ENCODE data around the gene CEBPZ.

CEBPZ gene

GRCh38 chr2:37181726-37182684 is 49.4 kb downstream of the CEBPZ start:
- peak overlapping the region; percentile 5 for H2BK5ac ChIP-seq (ENCODE audit: low read length)
- peak overlapping the region; percentile 89 for H2BK120ac ChIP-seq (ENCODE audit: low read depth, low read length)
- peak overlapping the region; percentile 9 for H3K9ac ChIP-seq (ENCODE audit: low read length)
- no peak overlapping the region for H3K4me2 ChIP-seq (ENCODE audit: low read length)
- H3K56ac ChIP-seq (ENCODE audit: low read length): peak overlapping the region; percentile 35
- peaks cover 4% of the 10 kb centered on the region for H3K4me1 ChIP-seq (ENCODE audit: control insufficient read depth, low read depth, low read length)
- H3K27me3 ChIP-seq (ENCODE audit: insufficient read depth, low read length, poor library complexity): no peaks in the 10 kb centered on the region
- no peak overlapping the region for H2AK5ac ChIP-seq (ENCODE audit: low read length)
- H2BK15ac ChIP-seq (replicated peaks; ENCODE audit: low read depth): no peak overlapping the region
- no peak overlapping the region for H3K4me3 ChIP-seq (ENCODE audit: low read length)
- H4K8ac ChIP-seq (ENCODE audit: low read depth, low read length): peak overlapping the region; percentile 76
- DNase-seq: peak; percentile 87
- no CpG with 5 or more reads among the region's 17 CpGs for WGBS (ENCODE audit: extremely low coverage, insufficient coverage, low lambda C conversion rate)
- no peaks in the 10 kb centered on the region for H3K79me1 ChIP-seq (ENCODE audit: low read length)
- no peak overlapping the region for H3K23ac ChIP-seq (ENCODE audit: low read length)
- peak overlapping the region; percentile 86 for H3K27ac ChIP-seq (ENCODE audit: low read depth, low read length)
- H3K4ac ChIP-seq (ENCODE audit: low read depth, low read length): peak overlapping the region; percentile 62
- peak overlapping the region; percentile 80 for H3K18ac ChIP-seq (ENCODE audit: low read length)
- no peaks in the 10 kb centered on the region for H3K36me3 ChIP-seq (ENCODE audit: control insufficient read depth, insufficient read depth, low read length)
- no peaks in the 10 kb centered on the region for H3K79me2 ChIP-seq (ENCODE audit: control insufficient read depth, insufficient read depth, low read length)
- H4K5ac ChIP-seq (ENCODE audit: low read length): no peak overlapping the region

DNA sequence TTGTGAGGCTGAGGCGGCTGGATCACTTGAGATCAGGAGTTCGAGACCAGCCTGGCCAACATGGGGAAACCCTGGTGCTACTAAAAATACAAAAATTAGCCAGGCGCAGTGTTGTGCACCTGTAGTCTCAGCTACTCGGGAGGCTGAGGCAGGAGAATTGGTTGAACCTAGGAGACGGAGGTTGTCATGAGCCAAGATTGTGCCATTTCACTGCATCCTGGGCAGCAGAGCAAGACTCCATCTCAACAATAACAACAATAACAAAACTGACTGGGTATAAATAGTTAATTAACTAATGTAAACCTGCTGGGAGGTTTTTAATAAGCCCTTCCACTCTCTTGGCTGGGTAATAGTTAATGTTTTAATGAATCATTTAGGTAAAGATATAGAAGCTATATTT is 50.8 kb downstream of the CEBPZ start:
- DNase-seq: no peak
- Histone ChIP-seq H3K4ac (ENCODE audit: low read depth, low read length) (peak overlapping the region; percentile 59), H3K4me1 (ENCODE audit: control insufficient read depth, low read depth, low read length) (peaks cover 4% of the 10 kb centered on the region), H3K79me1 (ENCODE audit: low read length) (no peaks in the 10 kb centered on the region), H3K56ac (ENCODE audit: low read length) (peak overlapping the region; percentile 47), H2BK120ac (ENCODE audit: low read depth, low read length) (peak overlapping the region; percentile 85), H3K79me2 (ENCODE audit: control insufficient read depth, insufficient read depth, low read length) (no peaks in the 10 kb centered on the region), H3K4me3 (ENCODE audit: low read length) (no peak overlapping the region), H2AK5ac (ENCODE audit: low read length) (no peak overlapping the region), H4K5ac (ENCODE audit: low read length) (no peak overlapping the region), H4K8ac (ENCODE audit: low read depth, low read length) (no peak overlapping the region), H3K18ac (ENCODE audit: low read length) (peak overlapping the region; percentile 61), H3K27me3 (ENCODE audit: insufficient read depth, low read length, poor library complexity) (no peaks in the 10 kb centered on the region), H2BK5ac (ENCODE audit: low read length) (no peak overlapping the region), H3K27ac (ENCODE audit: low read depth, low read length) (no peak overlapping the region), H3K9ac (ENCODE audit: low read length) (no peak overlapping the region), H3K4me2 (ENCODE audit: low read length) (no peak overlapping the region), H3K23ac (ENCODE audit: low read length) (no peak overlapping the region), H3K36me3 (ENCODE audit: control insufficient read depth, insufficient read depth, low read length) (no peaks in the 10 kb centered on the region), H2BK15ac (replicated peaks; ENCODE audit: low read depth) (no peak overlapping the region)
- no CpG with 5 or more reads among the region's 5 CpGs for WGBS (ENCODE audit: extremely low coverage, insufficient coverage, low lambda C conversion rate)

- no peak overlapping the region for H3K27ac ChIP-seq (ENCODE audit: low read depth, low read length)
- H3K9ac ChIP-seq (ENCODE audit: low read length): no peak overlapping the region
- H3K79me2 ChIP-seq (ENCODE audit: control insufficient read depth, insufficient read depth, low read length): no peaks in the 10 kb centered on the region
- DNase-seq: peak; percentile 60
- H3K4me2 ChIP-seq (ENCODE audit: low read length): no peak overlapping the region
- H3K27me3 ChIP-seq (ENCODE audit: insufficient read depth, low read length, poor library complexity): no peaks in the 10 kb centered on the region
- H4K8ac ChIP-seq (ENCODE audit: low read depth, low read length): peak overlapping the region; percentile 56
- no peak overlapping the region for H4K5ac ChIP-seq (ENCODE audit: low read length)
- peak overlapping the region; percentile 59 for H3K4ac ChIP-seq (ENCODE audit: low read depth, low read length)
- peak overlapping the region; percentile 47 for H3K56ac ChIP-seq (ENCODE audit: low read length)
- no peaks in the 10 kb centered on the region for H3K79me1 ChIP-seq (ENCODE audit: low read length)
- no CpG with 5 or more reads among the region's 4 CpGs for WGBS (ENCODE audit: extremely low coverage, insufficient coverage, low lambda C conversion rate)
- H2AK5ac ChIP-seq (ENCODE audit: low read length): no peak overlapping the region
- H3K36me3 ChIP-seq (ENCODE audit: control insufficient read depth, insufficient read depth, low read length): no peaks in the 10 kb centered on the region
- no peak overlapping the region for H2BK15ac ChIP-seq (replicated peaks; ENCODE audit: low read depth)
- peaks cover 4% of the 10 kb centered on the region for H3K4me1 ChIP-seq (ENCODE audit: control insufficient read depth, low read depth, low read length)
- peak overlapping the region; percentile 88 for H2BK120ac ChIP-seq (ENCODE audit: low read depth, low read length)
- H3K23ac ChIP-seq (ENCODE audit: low read length): no peak overlapping the region
- peak overlapping the region; percentile 61 for H3K18ac ChIP-seq (ENCODE audit: low read length)
- no peak overlapping the region for H3K4me3 ChIP-seq (ENCODE audit: low read length)
- no peak overlapping the region for H2BK5ac ChIP-seq (ENCODE audit: low read length)
Observed at GRCh38 chr2:37180006-37180639, 51.3 kb downstream of the CEBPZ start.

DNA sequence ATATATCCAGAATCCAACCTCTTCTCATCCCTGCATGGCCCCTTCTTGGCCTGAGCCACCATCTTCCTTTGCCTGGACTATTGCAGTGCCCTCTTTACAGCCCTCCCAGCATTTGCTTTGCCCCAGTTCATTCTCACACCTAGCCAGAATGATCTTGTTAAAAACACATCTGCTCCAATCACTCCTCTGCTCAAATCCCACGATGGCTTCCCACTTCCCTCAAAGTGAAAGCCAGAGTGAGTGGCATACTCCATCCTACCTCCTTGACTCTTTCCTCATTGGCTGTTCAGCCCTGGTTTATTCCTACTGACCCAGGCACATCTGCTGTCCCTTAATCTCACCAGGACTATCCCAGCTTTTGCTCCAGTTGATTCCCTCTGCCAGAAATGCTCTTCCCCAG is 57.7 kb downstream of the CEBPZ start:
- H4K5ac ChIP-seq (ENCODE audit: low read length): no peak overlapping the region
- H3K4me2 ChIP-seq (ENCODE audit: low read length): no peak overlapping the region
- H3K9ac ChIP-seq (ENCODE audit: low read length): no peak overlapping the region
- no peak overlapping the region for H3K4me3 ChIP-seq (ENCODE audit: low read length)
- no peak for DNase-seq
- no peak overlapping the region for H3K18ac ChIP-seq (ENCODE audit: low read length)
- no peaks in the 10 kb centered on the region for H3K4me1 ChIP-seq (ENCODE audit: control insufficient read depth, low read depth, low read length)
- no peaks in the 10 kb centered on the region for H3K27me3 ChIP-seq (ENCODE audit: insufficient read depth, low read length, poor library complexity)
- no peak overlapping the region for H3K27ac ChIP-seq (ENCODE audit: low read depth, low read length)
- no peaks in the 10 kb centered on the region for H3K79me2 ChIP-seq (ENCODE audit: control insufficient read depth, insufficient read depth, low read length)
- H2BK5ac ChIP-seq (ENCODE audit: low read length): no peak overlapping the region
- no peak overlapping the region for H2AK5ac ChIP-seq (ENCODE audit: low read length)
- no peak overlapping the region for H3K23ac ChIP-seq (ENCODE audit: low read length)
- H2BK15ac ChIP-seq (replicated peaks; ENCODE audit: low read depth): no peak overlapping the region
- H3K79me1 ChIP-seq (ENCODE audit: low read length): no peaks in the 10 kb centered on the region
- no peak overlapping the region for H3K4ac ChIP-seq (ENCODE audit: low read depth, low read length)
- WGBS (ENCODE audit: extremely low coverage, insufficient coverage, low lambda C conversion rate): no CpG with 5 or more reads among the region's 1 CpG
- no peak overlapping the region for H4K8ac ChIP-seq (ENCODE audit: low read depth, low read length)
- H3K36me3 ChIP-seq (ENCODE audit: control insufficient read depth, insufficient read depth, low read length): no peaks in the 10 kb centered on the region
- no peak overlapping the region for H2BK120ac ChIP-seq (ENCODE audit: low read depth, low read length)
- no peak overlapping the region for H3K56ac ChIP-seq (ENCODE audit: low read length)

- H4K5ac ChIP-seq (ENCODE audit: low read length): no peak overlapping the region
- no peak overlapping the region for H2AK5ac ChIP-seq (ENCODE audit: low read length)
- H2BK5ac ChIP-seq (ENCODE audit: low read length): no peak overlapping the region
- H2BK15ac ChIP-seq (replicated peaks; ENCODE audit: low read depth): no peak overlapping the region
- H3K79me2 ChIP-seq (ENCODE audit: control insufficient read depth, insufficient read depth, low read length): no peaks in the 10 kb centered on the region
- H3K56ac ChIP-seq (ENCODE audit: low read length): no peak overlapping the region
- H3K18ac ChIP-seq (ENCODE audit: low read length): no peak overlapping the region
- DNase-seq: no peak
- H3K4me1 ChIP-seq (ENCODE audit: control insufficient read depth, low read depth, low read length): no peaks in the 10 kb centered on the region
- H3K79me1 ChIP-seq (ENCODE audit: low read length): no peaks in the 10 kb centered on the region
- no peak overlapping the region for H3K27ac ChIP-seq (ENCODE audit: low read depth, low read length)
- no peaks in the 10 kb centered on the region for H3K27me3 ChIP-seq (ENCODE audit: insufficient read depth, low read length, poor library complexity)
- H3K36me3 ChIP-seq (ENCODE audit: control insufficient read depth, insufficient read depth, low read length): no peaks in the 10 kb centered on the region
- no peak overlapping the region for H3K4ac ChIP-seq (ENCODE audit: low read depth, low read length)
- no peak overlapping the region for H2BK120ac ChIP-seq (ENCODE audit: low read depth, low read length)
- H3K23ac ChIP-seq (ENCODE audit: low read length): no peak overlapping the region
- H4K8ac ChIP-seq (ENCODE audit: low read depth, low read length): no peak overlapping the region
- H3K4me3 ChIP-seq (ENCODE audit: low read length): no peak overlapping the region
- no peak overlapping the region for H3K9ac ChIP-seq (ENCODE audit: low read length)
- H3K4me2 ChIP-seq (ENCODE audit: low read length): no peak overlapping the region
Observed at GRCh38 chr2:37171624-37171950, 59.8 kb downstream of the CEBPZ start.

Data from mesendoderm (in vitro differentiated cells).